ENCODE measurements around the gene CYP24A1.

Gene CYP24A1

DNA sequence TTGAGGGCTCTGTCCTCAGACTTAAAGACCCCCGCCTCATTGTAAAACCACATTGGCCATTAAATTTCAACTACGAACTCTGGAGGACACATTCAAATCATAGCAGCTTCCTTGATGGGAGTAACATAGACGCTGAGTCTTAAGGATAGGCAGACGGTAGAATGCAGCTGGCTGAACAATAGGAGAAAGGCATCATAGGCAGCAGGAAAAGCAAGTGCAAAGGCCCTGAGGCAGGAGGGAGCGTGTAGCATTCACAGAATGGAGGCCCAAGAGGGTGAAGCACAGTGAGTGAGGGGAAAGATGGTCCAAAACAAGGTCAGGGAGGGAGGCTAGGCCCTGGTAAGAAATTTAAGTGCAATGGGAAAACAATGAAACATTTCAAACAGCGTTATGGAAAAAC, 25.5 kb upstream of the CYP24A1 start:
- Histone ChIP-seq H3K18ac (ENCODE audit: low read length) (no peak overlapping the region), H3K14ac (ENCODE audit: low read length) (no peak overlapping the region), H2BK15ac (ENCODE audit: low read length) (no peak overlapping the region), H2AFZ (ENCODE audit: low read length) (no peak overlapping the region), H3K4ac (ENCODE audit: low read length) (no peak overlapping the region), H3K4me1 (ENCODE audit: control insufficient read depth in 2 of 2, insufficient read depth in 1 of 2, low read depth in 1 of 2, low read length in 2 of 2) (peaks cover 0 to 2% of the 10 kb centered on the region in 2 donors), H3K9ac (ENCODE audit: low read depth, low read length, poor library complexity) (no peak overlapping the region), H3K27ac (replicated peaks; ENCODE audit: low read length) (no peak overlapping the region), H2BK12ac (ENCODE audit: low read length) (no peak overlapping the region), H3K23ac (ENCODE audit: low read depth, low read length, poor library complexity) (no peak overlapping the region), H3K79me1 (ENCODE audit: low read depth, low read length) (no peaks in the 10 kb centered on the region), H3K4me3 (ENCODE audit: low read length in 2 of 2) (no peak overlapping the region), H3K4me2 (ENCODE audit: insufficient read depth, low read length, poor library complexity, severe bottlenecking) (no peak overlapping the region), H4K91ac (ENCODE audit: low read depth, low read length, poor library complexity) (no peak overlapping the region), H3K9me3 (replicated peaks in 1 of 2; ENCODE audit: control insufficient read depth in 2 of 2, insufficient read depth in 1 of 2, low read depth in 1 of 2, low read length in 2 of 2) (no peaks in the 10 kb centered on the region), H3K27me3 (ENCODE audit: control insufficient read depth in 3 of 3, insufficient read depth in 3 of 3, low read depth in 1 of 3, low read length in 3 of 3) (peaks cover 0 to 19% (median 0%) of the 10 kb centered on the region in 3 experiments), H2AK5ac (ENCODE audit: low read depth, low read length) (no peak overlapping the region), H2BK5ac (ENCODE audit: low read length) (no peak overlapping the region), H4K8ac (ENCODE audit: low read depth, low read length) (no peak overlapping the region), H3K36me3 (replicated peaks in 1 of 2; ENCODE audit: control insufficient read depth in 2 of 2, insufficient read depth in 2 of 2, low read length in 2 of 2) (peaks cover 0 to 2% of the 10 kb centered on the region in 2 donors), H2BK120ac (ENCODE audit: low read depth, low read length) (no peak overlapping the region)
- no CpG with 5 or more reads among the region's 6 CpGs for WGBS, 2 donors (ENCODE audit: extremely low coverage in 2 of 2, insufficient read length in 2 of 2, insufficient replicate concordance in 1 of 2)
- DNase-seq (ENCODE audit: low spot score), result no peak

GRCh38 chr20:54197621-54198604, 24.1 kb upstream of the CYP24A1 start:
- H2BK5ac ChIP-seq (ENCODE audit: low read length), result no peak overlapping the region
- no peak overlapping the region for H2BK120ac ChIP-seq (ENCODE audit: low read depth, low read length)
- no CpG with 5 or more reads among the region's 13 CpGs for WGBS, 2 donors (ENCODE audit: extremely low coverage in 2 of 2, insufficient read length in 2 of 2, insufficient replicate concordance in 1 of 2)
- no peak overlapping the region for H3K27ac ChIP-seq (replicated peaks; ENCODE audit: low read length)
- no peak overlapping the region for H4K91ac ChIP-seq (ENCODE audit: low read depth, low read length, poor library complexity)
- H2AK5ac ChIP-seq (ENCODE audit: low read depth, low read length), result no peak overlapping the region
- no peak overlapping the region for H3K4me3 ChIP-seq (ENCODE audit: low read length in 2 of 2)
- no peak overlapping the region for H4K8ac ChIP-seq (ENCODE audit: low read depth, low read length)
- peaks cover 0 to 2% of the 10 kb centered on the region in 2 donors for H3K36me3 ChIP-seq (replicated peaks in 1 of 2; ENCODE audit: control insufficient read depth in 2 of 2, insufficient read depth in 2 of 2, low read length in 2 of 2)
- H3K79me1 ChIP-seq (ENCODE audit: low read depth, low read length), result no peaks in the 10 kb centered on the region
- no peak overlapping the region for H2BK12ac ChIP-seq (ENCODE audit: low read length)
- H2AFZ ChIP-seq (ENCODE audit: low read length), result no peak overlapping the region
- H3K9ac ChIP-seq (ENCODE audit: low read depth, low read length, poor library complexity), result no peak overlapping the region
- no peak overlapping the region for H3K23ac ChIP-seq (ENCODE audit: low read depth, low read length, poor library complexity)
- H2BK15ac ChIP-seq (ENCODE audit: low read length), result no peak overlapping the region
- H3K4ac ChIP-seq (ENCODE audit: low read length), result no peak overlapping the region
- H3K27me3 ChIP-seq (ENCODE audit: control insufficient read depth in 3 of 3, insufficient read depth in 3 of 3, low read depth in 1 of 3, low read length in 3 of 3), result peaks cover 0 to 14% (median 0%) of the 10 kb centered on the region in 3 experiments
- no peak overlapping the region for H3K4me2 ChIP-seq (ENCODE audit: insufficient read depth, low read length, poor library complexity, severe bottlenecking)
- H3K14ac ChIP-seq (ENCODE audit: low read length), result no peak overlapping the region
- no peaks in the 10 kb centered on the region for H3K9me3 ChIP-seq (replicated peaks in 1 of 2; ENCODE audit: control insufficient read depth in 2 of 2, insufficient read depth in 1 of 2, low read depth in 1 of 2, low read length in 2 of 2)
- no peak for DNase-seq (ENCODE audit: low spot score)
- no peak overlapping the region for H3K18ac ChIP-seq (ENCODE audit: low read length)
- H3K4me1 ChIP-seq (ENCODE audit: control insufficient read depth in 2 of 2, insufficient read depth in 1 of 2, low read depth in 1 of 2, low read length in 2 of 2), result peaks cover 0 to 2% of the 10 kb centered on the region in 2 donors

- Histone ChIP-seq H3K4me2 (ENCODE audit: insufficient read depth, low read length, poor library complexity, severe bottlenecking) (no peak overlapping the region), H3K79me1 (ENCODE audit: low read depth, low read length) (no peaks in the 10 kb centered on the region), H3K36me3 (replicated peaks in 1 of 2; ENCODE audit: control insufficient read depth in 2 of 2, insufficient read depth in 2 of 2, low read length in 2 of 2) (peaks cover 0 to 2% of the 10 kb centered on the region in 2 donors), H2AFZ (ENCODE audit: low read length) (peak overlapping the region; percentile 68), H3K27me3 (ENCODE audit: control insufficient read depth in 3 of 3, insufficient read depth in 3 of 3, low read depth in 1 of 3, low read length in 3 of 3) (peaks cover 0 to 12% (median 0%) of the 10 kb centered on the region in 3 experiments), H3K9ac (ENCODE audit: low read depth, low read length, poor library complexity) (no peak overlapping the region), H3K23ac (ENCODE audit: low read depth, low read length, poor library complexity) (no peak overlapping the region), H2BK5ac (ENCODE audit: low read length) (no peak overlapping the region), H2BK15ac (ENCODE audit: low read length) (peak overlapping the region; percentile 49), H2AK5ac (ENCODE audit: low read depth, low read length) (peak overlapping the region; percentile 49), H2BK12ac (ENCODE audit: low read length) (no peak overlapping the region), H2BK120ac (ENCODE audit: low read depth, low read length) (no peak overlapping the region), H3K14ac (ENCODE audit: low read length) (no peak overlapping the region), H3K18ac (ENCODE audit: low read length) (peak overlapping the region; percentile 54), H4K8ac (ENCODE audit: low read depth, low read length) (no peak overlapping the region), H3K4me1 (ENCODE audit: control insufficient read depth in 2 of 2, insufficient read depth in 1 of 2, low read depth in 1 of 2, low read length in 2 of 2) (peaks cover 0 to 2% of the 10 kb centered on the region in 2 donors), H3K4ac (ENCODE audit: low read length) (peak overlapping the region; percentile 59), H3K4me3 (ENCODE audit: low read length in 2 of 2) (no peak overlapping the region), H3K9me3 (replicated peaks in 1 of 2; ENCODE audit: control insufficient read depth in 2 of 2, insufficient read depth in 1 of 2, low read depth in 1 of 2, low read length in 2 of 2) (no peaks in the 10 kb centered on the region), H3K27ac (replicated peaks; ENCODE audit: low read length) (no peak overlapping the region), H4K91ac (ENCODE audit: low read depth, low read length, poor library complexity) (no peak overlapping the region)
- no CpG with 5 or more reads among the region's 13 CpGs for WGBS, 2 donors (ENCODE audit: extremely low coverage in 2 of 2, insufficient read length in 2 of 2, insufficient replicate concordance in 1 of 2)
- DNase-seq (ENCODE audit: low spot score), result no peak
Observed at GRCh38 chr20:54195483-54196472, 22.0 kb upstream of the CYP24A1 start.

Data from neuronal stem cell (in vitro differentiated cells).